Upper lobe of left lung (tissue), 4 donors: ENCODE measurements around the gene ADAM12.

Experiments used
- POLR2A ChIP-seq, 4 donors: fragments of 450-650 bp; IDR thresholded peaks; one replicate each; pipeline ENCODE4 v1.5.1; 2016 to 2017; ENCODE audit warnings: antibody characterized with exemption in 4 of 4, mild to moderate bottlenecking in 2 of 4
- POLR2AphosphoS5 ChIP-seq, 2 donors: sonication (generic); formaldehyde crosslinking; IDR thresholded peaks; one replicate each; pipeline ENCODE4 v1.5.1; 2017; ENCODE audit warnings: antibody characterized with exemption in 2 of 2
- TF ChIP-seq, protein P1 (sequence below), 6 experiments: fragments of 450-650 bp in 4 of 6; fragments of 200-600 bp in 2 of 6; sonication (generic) in 2 of 6; IDR thresholded peaks; one replicate each; pipeline ENCODE4 v1.5.1; 2016 to 2019; ENCODE audit warnings: antibody characterized with exemption in 6 of 6

DNA sequence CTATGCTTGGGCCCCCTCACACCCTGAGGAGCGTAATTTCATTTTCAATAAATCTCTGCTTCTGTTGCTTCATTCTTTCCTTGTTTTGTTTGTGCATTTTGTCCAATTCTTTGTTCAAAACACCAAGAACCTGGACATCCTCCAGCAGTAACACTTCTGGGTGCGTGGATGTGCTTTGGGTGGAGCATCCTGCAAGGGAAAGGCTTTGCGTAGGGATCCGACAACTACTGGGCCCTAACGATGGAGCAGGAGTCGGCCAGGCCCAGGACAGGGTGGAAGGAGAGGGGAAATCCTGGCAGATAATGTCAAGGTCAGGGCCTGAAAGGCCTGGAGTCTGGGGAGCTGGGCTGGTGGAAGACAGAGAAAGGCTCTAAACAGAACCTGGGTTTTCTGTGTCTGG, 231.8 kb downstream of the ADAM12 start:
- TF ChIP-seq, protein P1, sequence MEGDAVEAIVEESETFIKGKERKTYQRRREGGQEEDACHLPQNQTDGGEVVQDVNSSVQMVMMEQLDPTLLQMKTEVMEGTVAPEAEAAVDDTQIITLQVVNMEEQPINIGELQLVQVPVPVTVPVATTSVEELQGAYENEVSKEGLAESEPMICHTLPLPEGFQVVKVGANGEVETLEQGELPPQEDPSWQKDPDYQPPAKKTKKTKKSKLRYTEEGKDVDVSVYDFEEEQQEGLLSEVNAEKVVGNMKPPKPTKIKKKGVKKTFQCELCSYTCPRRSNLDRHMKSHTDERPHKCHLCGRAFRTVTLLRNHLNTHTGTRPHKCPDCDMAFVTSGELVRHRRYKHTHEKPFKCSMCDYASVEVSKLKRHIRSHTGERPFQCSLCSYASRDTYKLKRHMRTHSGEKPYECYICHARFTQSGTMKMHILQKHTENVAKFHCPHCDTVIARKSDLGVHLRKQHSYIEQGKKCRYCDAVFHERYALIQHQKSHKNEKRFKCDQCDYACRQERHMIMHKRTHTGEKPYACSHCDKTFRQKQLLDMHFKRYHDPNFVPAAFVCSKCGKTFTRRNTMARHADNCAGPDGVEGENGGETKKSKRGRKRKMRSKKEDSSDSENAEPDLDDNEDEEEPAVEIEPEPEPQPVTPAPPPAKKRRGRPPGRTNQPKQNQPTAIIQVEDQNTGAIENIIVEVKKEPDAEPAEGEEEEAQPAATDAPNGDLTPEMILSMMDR (IDR thresholded peaks at IDR 0.05) = no peak
- TF ChIP-seq POLR2A (IDR thresholded peaks at IDR 0.05) (no peak), POLR2AphosphoS5 (IDR thresholded peaks at IDR 0.05) (no peak)
